Measurements from ENCODE around the gene TRAPPC2. TPM values are rescaled to one million over a fixed set of nuclear protein-coding genes. Genes with fewer than 3 reads are reported as not detected.

Gene TRAPPC2
- total RNA-seq, 1 experiment from 2014 or later = 19.5 TPM

DNA sequence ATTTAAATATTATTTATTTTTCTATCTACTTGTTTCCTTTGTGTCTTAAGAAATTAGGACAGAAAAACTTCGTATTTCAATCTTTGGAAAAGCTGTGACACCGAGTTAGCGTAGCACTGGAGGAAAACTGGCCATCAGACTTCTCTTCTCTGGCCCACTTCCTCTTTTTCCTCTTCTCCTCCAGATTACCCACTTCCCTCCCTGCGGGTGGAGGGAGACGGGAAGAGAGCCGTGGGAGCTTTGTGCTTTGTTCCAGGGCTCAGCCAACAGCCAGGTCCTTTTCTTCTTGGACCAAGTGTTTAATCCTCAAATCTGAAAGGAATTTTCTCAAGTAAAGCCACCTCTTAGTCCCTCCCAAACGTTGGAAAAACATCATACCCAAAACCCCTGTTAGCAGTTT, 29.9 kb upstream of the TRAPPC2 start:
- ChIA-PET POLR2A (ENCODE audit: low non-redundant PET) (no interaction called here), CTCF (no interaction called here)
- H3K4me1 ChIP-seq (ENCODE audit: insufficient read depth, low read length, poor library complexity, severe bottlenecking) = peaks cover 11% of the 10 kb centered on the region
- H3K9me3 ChIP-seq (ENCODE audit: low read depth, low read length, poor library complexity, severe bottlenecking) = no peaks in the 10 kb centered on the region
- intact Hi-C loops (cut with micrococcal nuclease; ENCODE audit: unreplicated experiment) = no loop called here
- TF ChIP-seq EZH2 (IDR thresholded peaks at IDR 0.05; ENCODE audit: borderline replicate concordance, low read depth, low read length, poor library complexity, severe bottlenecking) = no peak
- TF ChIP-seq, protein P1, sequence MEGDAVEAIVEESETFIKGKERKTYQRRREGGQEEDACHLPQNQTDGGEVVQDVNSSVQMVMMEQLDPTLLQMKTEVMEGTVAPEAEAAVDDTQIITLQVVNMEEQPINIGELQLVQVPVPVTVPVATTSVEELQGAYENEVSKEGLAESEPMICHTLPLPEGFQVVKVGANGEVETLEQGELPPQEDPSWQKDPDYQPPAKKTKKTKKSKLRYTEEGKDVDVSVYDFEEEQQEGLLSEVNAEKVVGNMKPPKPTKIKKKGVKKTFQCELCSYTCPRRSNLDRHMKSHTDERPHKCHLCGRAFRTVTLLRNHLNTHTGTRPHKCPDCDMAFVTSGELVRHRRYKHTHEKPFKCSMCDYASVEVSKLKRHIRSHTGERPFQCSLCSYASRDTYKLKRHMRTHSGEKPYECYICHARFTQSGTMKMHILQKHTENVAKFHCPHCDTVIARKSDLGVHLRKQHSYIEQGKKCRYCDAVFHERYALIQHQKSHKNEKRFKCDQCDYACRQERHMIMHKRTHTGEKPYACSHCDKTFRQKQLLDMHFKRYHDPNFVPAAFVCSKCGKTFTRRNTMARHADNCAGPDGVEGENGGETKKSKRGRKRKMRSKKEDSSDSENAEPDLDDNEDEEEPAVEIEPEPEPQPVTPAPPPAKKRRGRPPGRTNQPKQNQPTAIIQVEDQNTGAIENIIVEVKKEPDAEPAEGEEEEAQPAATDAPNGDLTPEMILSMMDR (conservative IDR thresholded peaks at IDR 0.05; ENCODE audit: low read depth, low read length) = no peak
- no peaks in the 10 kb centered on the region for H3K27me3 ChIP-seq (replicated peaks; ENCODE audit: insufficient read depth, low read depth, low read length, poor library complexity)
- no peak overlapping the region for H3K4me3 ChIP-seq (ENCODE audit: low read depth, low read length, poor library complexity, severe bottlenecking)
- DNase-seq (ENCODE audit: low spot score) = no peak
- no peak overlapping the region for H3K27ac ChIP-seq (ENCODE audit: low read depth, low read length, poor library complexity, severe bottlenecking)
- BruUV-seq (replicated peaks) = no TSS peak
- H3K36me3 ChIP-seq (ENCODE audit: insufficient read depth, low read length, poor library complexity, severe bottlenecking) = peaks cover 8% of the 10 kb centered on the region

DNA sequence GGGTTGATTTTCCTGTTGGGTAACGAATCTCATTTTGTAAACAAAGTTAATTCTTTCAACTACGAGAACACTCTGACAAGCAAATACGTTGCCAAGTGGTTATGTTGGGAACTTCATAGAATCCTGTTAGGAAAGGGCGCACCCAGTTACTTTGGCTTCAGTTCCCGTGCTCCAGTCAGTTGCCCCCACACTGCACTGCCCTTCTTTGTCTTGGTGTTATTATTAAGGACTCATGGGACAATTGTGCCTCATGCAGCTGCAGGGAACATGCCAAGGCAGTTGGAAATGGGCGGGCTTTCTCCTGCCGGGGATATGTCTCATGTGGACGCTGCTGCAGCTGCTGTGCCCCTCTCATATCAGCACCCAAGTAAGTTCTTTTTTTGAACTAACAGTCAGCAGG, 29.1 kb upstream of the TRAPPC2 start:
- BruUV-seq (replicated peaks) = no TSS peak
- Histone ChIP-seq H3K27me3 (replicated peaks; ENCODE audit: insufficient read depth, low read depth, low read length, poor library complexity) (no peaks in the 10 kb centered on the region), H3K4me1 (ENCODE audit: insufficient read depth, low read length, poor library complexity, severe bottlenecking) (peaks cover 13% of the 10 kb centered on the region), H3K4me3 (ENCODE audit: low read depth, low read length, poor library complexity, severe bottlenecking) (no peak overlapping the region), H3K36me3 (ENCODE audit: insufficient read depth, low read length, poor library complexity, severe bottlenecking) (peaks cover 10% of the 10 kb centered on the region), H3K9me3 (ENCODE audit: low read depth, low read length, poor library complexity, severe bottlenecking) (no peaks in the 10 kb centered on the region), H3K27ac (ENCODE audit: low read depth, low read length, poor library complexity, severe bottlenecking) (no peak overlapping the region)
- intact Hi-C loops (cut with micrococcal nuclease; ENCODE audit: unreplicated experiment) = no loop called here
- POLR2A ChIA-PET (ENCODE audit: low non-redundant PET) = no interaction called here
- no peak for TF ChIP-seq EZH2 (IDR thresholded peaks at IDR 0.05; ENCODE audit: borderline replicate concordance, low read depth, low read length, poor library complexity, severe bottlenecking)
- DNase-seq (ENCODE audit: low spot score) = no peak
- CTCF ChIA-PET = no interaction called here

- H3K4me1 ChIP-seq (ENCODE audit: insufficient read depth, low read length, poor library complexity, severe bottlenecking) = peaks cover 13% of the 10 kb centered on the region
- ChIA-PET CTCF (interaction anchor here (0.6 kb wide), 2 partner anchors 28 to 1747 kb away, joined by 4 to 6 read pairs; no protein-coding TSS in a partner anchor), POLR2A (ENCODE audit: low non-redundant PET) (no interaction called here)
- BruUV-seq (replicated peaks) = no TSS peak
- DNase-seq (ENCODE audit: low spot score) = no peak
- intact Hi-C loops (cut with micrococcal nuclease; ENCODE audit: unreplicated experiment) = no loop called here
- H3K4me3 ChIP-seq (ENCODE audit: low read depth, low read length, poor library complexity, severe bottlenecking) = no peak overlapping the region
- no peaks in the 10 kb centered on the region for H3K9me3 ChIP-seq (ENCODE audit: low read depth, low read length, poor library complexity, severe bottlenecking)
- no peaks in the 10 kb centered on the region for H3K27me3 ChIP-seq (replicated peaks; ENCODE audit: insufficient read depth, low read depth, low read length, poor library complexity)
- TF ChIP-seq, protein P1 (conservative IDR thresholded peaks at IDR 0.05; ENCODE audit: low read depth, low read length) = no peak
- TF ChIP-seq EZH2 (IDR thresholded peaks at IDR 0.05; ENCODE audit: borderline replicate concordance, low read depth, low read length, poor library complexity, severe bottlenecking) = no peak
- H3K36me3 ChIP-seq (ENCODE audit: insufficient read depth, low read length, poor library complexity, severe bottlenecking) = peaks cover 20% of the 10 kb centered on the region
- no peak overlapping the region for H3K27ac ChIP-seq (ENCODE audit: low read depth, low read length, poor library complexity, severe bottlenecking)
Measured at GRCh38 chrX:13761606-13762414, 27.4 kb upstream of the TRAPPC2 start.

- H3K4me3 ChIP-seq (ENCODE audit: low read depth, low read length, poor library complexity, severe bottlenecking) = no peak overlapping the region
- H3K36me3 ChIP-seq (ENCODE audit: insufficient read depth, low read length, poor library complexity, severe bottlenecking) = peaks cover 20% of the 10 kb centered on the region
- no peak for TF ChIP-seq EZH2 (IDR thresholded peaks at IDR 0.05; ENCODE audit: borderline replicate concordance, low read depth, low read length, poor library complexity, severe bottlenecking)
- TF ChIP-seq, protein P1 (conservative IDR thresholded peaks at IDR 0.05; ENCODE audit: low read depth, low read length) = no peak
- peaks cover 13% of the 10 kb centered on the region for H3K4me1 ChIP-seq (ENCODE audit: insufficient read depth, low read length, poor library complexity, severe bottlenecking)
- no peak overlapping the region for H3K27ac ChIP-seq (ENCODE audit: low read depth, low read length, poor library complexity, severe bottlenecking)
- H3K27me3 ChIP-seq (replicated peaks; ENCODE audit: insufficient read depth, low read depth, low read length, poor library complexity) = no peaks in the 10 kb centered on the region
- ChIA-PET CTCF (no interaction called here), POLR2A (ENCODE audit: low non-redundant PET) (no interaction called here)
- no peaks in the 10 kb centered on the region for H3K9me3 ChIP-seq (ENCODE audit: low read depth, low read length, poor library complexity, severe bottlenecking)
- BruUV-seq (replicated peaks) = no TSS peak
- intact Hi-C loops (cut with micrococcal nuclease; ENCODE audit: unreplicated experiment) = no loop called here
- peak; percentile 57 for DNase-seq (ENCODE audit: low spot score)
Measured at GRCh38 chrX:13760426-13760825, 26.0 kb upstream of the TRAPPC2 start.
